Measurements from ENCODE around the gene BMP2K.
"Not testable (repeated sequence)": the region's sequence is repeated elsewhere in the genome, so short reads cannot be mapped to it uniquely, and the experiment has no call there.

BMP2K gene

DNA sequence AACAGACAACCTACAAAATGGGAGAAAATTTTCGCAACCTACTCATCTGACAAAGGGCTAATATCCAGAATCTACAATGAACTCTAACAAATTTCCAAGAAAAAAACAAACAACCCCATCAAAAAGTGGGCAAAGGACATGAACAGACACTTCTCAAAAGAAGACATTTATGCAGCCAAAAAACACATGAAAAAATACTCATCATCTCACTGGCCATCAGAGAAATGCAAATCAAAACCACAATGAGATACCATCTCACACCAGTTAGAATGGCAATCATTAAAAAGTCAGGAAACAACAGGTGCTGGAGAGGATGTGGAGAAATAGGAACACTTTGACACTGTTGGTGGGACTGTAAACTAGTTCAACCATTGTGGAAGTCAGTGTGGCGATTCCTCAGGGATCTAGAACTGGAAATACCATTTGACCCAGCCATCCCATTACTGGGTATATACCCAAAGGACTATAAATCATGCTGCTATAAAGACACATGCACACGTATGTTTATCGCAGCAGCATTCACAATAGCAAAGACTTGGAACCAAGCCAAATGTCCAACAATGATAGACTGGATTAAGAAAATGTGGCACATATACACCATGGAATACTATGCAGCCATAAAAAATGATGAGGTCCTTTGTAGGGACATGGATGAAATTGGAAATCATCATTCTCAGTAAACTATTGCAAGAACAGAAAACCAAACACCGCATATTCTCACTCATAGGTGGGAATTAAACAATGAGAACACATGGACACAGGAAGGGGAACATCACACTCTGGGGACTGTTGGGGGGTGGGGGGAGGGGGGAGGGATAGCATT is 19.7 kb downstream of the BMP2K start:
- not testable (repeated sequence) for DNase-seq

DNA sequence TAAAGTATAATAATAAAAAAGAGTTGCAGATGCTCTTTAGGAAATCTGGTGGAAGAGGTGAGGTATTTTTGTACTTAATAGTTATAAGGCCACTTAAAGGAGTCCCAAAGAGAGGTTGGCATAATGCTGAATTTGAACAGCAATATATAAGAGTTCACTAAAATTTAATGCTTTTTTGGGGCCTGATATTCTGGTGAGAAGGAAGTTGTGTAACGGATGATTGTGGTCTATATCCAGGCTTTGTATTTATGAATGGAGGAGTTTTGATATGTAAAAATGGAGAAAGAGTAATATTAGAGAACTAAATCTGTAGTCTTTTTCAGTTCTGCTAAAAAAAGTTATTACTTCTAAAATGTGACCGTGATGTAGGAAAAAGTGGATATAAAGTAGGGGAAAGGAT is 20.4 kb downstream of the BMP2K start:
- DNase-seq: no peak

DNA sequence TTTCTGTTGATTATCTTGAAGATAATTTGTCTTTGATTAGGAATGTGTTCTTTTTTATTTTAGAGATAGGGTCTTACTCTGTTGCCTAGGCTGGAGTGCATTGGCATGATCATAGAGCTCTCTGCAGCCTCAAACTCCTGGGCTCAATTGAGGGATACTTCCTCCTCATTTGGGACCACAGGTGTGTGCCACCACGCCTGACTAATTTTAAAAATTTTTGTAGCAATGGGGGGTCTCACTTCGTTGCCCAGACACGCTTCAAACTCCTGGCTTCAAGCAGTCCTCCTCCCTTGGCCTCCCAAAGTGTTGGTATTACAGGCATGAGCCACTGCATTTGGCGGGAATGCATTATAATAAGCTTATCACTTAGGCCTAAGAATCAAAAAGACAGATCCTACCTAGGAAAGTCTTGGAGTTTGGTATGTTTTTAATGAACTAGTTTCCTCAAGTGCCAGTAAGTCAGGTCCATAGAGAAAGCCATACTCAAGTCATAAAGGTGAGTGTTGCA is 21.7 kb downstream of the BMP2K start:
- no peak for DNase-seq

DNA sequence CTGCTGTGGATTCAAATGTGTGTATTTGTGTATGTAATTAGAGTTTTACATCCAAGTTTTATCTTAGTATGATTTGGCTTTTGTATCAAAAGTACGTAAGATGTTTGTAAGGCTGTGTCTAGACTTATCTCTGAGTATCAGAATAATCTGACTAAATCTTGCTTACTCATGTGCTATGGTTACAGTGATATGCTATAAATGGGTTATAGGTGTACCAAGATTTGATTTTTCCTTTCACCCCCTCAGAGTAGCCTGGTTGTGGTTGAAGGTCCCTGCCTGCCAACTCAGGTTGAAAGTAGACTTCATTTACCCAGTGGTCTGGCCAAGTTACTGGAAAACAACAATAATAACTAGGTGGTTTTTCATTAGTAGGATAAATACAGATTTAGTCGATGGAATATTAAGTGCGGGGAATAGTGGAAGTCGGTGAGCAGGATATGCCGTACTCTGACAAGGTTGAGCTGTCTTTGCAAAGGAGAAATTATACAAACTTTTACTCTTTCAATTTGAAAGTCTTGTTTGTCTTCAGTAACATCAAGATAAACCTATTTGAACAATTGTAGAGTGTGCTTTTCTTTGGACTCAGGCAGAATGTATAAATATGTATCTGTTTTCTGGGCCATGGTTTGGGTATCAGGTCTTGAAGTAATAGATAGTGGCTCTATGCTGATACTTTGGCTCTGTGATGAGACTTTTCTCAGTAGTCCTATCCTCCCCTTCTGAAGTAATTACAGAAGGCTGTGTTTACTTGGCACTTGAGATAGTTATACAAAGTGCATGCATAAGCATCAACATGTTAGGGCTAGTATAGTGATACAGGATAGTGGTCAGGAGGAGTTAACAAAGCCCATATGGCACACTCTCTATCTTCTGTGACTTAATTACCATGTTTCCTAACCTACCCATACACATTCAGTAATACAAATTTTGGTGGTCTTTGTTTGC is 23.7 kb downstream of the BMP2K start:
- DNase-seq: no peak

DNA sequence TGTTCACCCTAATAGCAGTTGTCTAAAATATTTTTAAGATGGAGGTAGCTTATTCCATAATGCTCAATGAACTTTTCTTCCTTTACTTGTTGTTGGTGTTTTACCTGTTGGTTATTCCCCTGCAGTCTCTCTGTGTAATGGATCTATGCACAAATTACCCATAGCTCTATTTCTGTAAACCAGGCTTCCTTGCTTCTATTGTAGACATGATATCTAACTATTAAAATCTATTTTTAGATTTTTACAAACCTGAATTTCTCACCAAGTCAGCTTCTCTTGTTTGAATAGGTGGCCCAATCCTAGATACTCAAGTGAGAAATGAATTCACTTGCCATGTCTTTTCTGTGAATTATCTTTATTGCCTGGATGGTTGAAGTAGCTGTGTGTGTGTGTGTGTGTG is 24.8 kb downstream of the BMP2K start:
- no peak for DNase-seq

DNA sequence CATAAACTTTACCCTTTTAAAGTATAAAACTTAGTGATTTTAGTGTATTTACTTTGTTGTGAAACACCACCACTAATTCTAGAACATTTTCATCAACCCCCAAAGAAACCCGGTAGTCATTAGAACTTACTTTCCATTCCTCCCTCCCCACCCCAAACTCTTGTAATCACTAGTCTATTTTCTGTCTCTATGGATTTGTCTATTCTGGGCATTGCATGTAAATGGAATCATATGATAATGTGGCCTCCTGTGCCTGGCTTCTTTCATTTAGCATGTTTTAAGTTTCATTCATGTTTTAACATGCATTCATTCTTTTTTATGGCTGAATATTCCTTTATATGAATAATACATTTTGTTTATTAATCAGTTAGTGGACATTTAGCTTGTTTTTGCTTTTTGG is 27.8 kb downstream of the BMP2K start:
- DNase-seq: no peak

DNA sequence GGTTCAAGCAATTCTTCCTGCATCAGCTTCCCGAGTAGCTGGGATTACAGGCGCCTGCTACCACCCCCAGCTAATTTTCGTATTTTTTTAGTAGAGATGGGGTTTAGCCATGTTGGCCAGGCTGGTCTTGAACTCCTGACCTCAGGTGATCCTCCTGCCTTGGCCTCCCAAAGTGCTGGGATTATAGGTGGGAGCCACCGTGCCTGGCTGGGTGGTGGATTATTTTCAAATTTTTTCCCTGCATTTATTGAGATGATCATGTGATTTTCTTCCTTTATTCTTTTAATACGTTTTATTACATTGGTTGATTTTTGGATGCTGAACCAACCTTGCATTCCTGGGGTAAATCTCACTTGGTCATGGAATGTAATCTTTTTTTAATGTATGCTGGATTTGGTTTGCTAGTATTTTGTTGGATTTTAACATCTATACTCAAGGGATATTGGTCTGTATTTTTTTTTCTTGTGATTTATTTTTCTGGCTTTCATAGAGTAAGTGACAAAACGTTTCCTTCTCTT is 30.9 kb downstream of the BMP2K start:
- no peak for DNase-seq

DNA sequence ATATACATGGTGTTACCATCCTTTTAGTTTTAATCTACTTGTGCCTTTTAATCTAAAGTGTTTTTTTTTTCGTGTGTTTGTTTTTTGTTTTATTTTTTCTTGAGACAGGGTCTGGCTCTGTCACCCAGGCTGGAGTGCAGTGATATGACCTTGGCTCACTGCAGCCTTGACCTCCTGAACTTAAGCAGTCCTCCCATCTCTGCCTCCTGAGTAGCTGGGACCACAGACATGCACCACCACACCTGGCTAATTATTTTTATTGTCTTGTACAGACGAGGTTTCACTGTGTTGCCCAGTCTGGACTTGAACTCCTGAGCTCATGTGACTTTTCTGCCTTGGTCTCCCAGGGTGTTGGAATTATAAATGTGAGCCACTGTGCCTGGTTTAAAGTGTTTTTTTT is 33.1 kb downstream of the BMP2K start:
- no peak for DNase-seq

DNA sequence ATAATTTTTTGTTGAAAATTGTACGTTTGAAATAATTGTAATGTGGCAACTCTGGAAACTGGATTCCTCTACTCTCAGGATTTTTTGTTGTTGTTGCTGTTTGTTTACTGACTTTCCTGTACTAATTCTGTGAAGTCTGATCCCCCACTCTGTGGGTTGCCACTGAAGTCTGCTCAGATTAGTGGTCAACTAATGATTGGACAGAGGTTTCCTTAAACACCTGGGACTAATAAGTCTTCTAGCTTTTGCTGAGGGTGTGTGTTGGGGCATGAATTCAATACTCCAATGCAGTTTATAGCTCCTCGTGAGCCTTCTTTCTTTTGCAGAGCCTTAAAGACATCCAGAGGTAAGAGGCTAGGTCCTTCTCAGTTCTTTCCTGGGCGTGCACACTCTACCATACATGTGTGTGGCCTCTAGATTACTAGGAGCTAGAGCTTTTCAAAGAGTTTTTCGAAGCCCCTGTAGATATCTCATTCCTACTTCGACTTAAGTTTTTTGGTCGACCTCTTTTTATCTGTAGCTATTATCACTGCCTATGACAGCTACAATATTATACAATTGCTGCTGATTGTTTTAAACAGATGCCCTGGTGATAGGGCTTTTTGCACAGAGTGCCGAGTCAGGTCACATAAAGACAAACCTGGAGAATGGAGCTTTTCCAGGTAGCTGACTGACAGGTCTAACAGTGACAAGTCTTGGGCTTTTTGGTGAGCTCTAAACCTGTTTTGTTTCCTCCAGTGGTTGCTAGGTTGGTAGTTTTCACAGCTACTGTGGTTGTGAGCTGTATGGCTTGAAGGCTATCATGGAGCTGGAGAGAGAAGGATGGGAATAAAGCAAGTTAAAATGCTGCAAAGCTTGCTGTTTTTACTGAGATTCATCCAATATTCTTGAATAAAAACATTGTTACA is 34.0 kb downstream of the BMP2K start:
- DNase-seq: no peak

DNA sequence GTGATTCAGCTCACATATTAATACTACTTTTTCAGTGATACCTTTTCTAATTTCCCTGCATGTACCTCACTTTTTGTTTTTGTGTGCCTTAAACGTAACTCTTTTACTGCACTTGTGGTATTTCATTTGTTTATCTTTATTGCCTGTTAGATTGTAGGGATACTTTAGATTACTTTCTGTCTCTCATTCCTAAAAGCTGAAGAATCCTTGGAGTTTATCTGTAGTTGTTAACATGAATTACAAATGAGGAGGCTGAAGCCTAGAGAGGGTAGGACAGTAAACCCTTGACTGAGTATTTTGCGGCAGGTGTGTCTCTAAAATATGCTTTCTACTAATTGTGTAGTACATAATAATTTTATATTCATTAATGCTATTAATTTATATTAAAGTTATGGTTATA is 34.9 kb downstream of the BMP2K start:
- DNase-seq: no peak

DNA sequence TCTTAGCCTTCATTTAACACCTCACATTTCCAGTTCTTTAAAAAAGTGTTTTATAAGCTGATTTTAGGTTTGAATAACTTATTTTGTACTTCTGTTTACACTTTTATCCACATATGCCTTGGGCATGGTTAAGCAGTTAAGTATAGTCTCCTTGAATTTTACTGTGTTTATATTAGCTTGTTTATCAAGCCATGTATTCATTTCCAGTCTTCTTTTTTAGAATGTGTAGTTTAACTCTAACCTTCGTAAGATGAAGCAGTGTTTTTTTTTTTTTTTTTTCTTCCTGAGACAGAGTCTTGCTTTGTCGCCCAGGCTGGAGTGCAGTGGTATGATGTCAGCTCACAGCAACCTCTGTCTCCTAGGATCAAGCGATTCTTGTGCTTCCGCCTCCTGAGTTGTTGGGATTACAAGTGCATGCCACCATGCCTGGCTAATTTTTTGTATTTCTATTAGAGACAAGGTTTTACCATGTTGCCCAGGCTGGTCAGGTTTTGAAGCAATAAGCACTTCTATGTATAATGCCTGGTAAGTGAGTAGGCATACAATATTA is 42.5 kb downstream of the BMP2K start:
- no peak for DNase-seq

DNA sequence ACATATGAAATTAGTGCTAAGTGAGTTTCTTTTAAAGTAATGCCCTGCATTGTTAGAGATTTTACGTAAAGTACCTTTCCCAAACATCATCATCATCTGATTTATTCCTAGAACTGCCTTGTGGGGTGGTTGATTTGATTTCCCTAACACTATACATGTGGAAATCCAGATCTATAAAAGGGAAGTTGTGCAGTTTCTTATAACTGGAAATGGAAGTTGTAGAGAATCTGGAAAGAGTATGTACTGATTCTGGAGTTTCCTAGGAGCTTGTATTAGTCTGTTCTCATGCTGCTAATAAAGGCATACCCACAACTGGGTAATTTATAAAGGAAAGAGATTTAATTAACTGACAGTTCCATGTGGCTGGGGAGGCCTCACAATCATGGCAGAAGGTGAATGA is 47.9 kb downstream of the BMP2K start:
- DNase-seq: no peak

DNA sequence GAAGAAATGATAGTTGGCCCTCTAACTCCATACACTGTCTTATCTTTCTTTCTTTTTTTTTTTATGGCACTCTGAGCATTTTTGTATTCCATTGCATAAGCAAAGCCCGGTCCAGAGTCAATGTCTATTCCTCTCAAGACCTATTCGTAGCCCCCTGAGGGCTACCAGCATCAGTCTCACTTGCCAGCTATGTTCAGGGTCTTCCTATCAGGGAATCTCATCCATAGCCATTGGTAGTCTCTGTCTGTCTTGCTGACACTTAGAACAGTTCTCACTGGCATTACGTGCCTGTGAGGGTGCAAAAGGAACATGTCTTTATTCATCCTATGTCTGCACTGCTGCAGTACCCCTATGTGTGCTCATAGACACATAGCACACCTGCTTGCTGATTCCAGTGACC is 51.0 kb downstream of the BMP2K start:
- no peak for DNase-seq

DNA sequence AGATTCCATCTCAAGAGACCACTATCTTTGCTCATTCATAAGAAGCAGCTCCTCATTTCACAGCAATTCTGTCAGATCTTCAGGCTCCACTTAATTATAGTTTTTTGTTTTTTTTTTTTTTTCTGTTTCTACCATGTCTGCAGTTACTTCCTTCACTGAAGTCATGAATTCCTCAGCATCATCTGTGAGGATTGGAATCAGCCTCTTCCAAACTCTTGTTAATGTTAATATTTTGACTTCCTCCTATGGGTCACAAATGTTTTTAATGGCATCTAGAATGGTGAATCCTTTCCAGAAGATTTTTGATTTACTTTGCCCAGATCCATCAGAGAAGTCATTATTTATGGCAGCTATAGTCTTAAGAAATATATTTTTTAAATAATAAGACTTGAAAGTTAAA is 53.1 kb downstream of the BMP2K start:
- no peak for DNase-seq

DNA sequence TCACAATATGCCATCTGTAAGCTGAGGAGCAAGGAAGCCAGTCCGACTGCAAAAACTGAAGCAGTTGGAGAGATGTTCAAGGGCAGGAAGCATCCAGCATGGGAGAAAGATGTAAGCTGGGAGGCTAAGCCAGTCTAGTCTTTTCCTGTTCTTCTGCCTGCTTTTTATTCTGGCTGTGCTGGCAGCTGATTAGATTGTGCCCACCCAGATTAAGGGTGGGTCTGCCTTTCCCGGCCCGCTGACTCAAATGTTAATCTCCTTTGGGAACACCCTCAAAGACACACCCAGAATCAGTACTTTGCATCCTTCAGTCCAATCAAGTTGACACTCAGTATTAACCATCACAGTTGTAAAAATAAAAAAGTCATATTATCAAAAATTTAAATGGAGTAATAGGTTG is 63.5 kb downstream of the BMP2K start:
- not testable (repeated sequence) for DNase-seq

DNA sequence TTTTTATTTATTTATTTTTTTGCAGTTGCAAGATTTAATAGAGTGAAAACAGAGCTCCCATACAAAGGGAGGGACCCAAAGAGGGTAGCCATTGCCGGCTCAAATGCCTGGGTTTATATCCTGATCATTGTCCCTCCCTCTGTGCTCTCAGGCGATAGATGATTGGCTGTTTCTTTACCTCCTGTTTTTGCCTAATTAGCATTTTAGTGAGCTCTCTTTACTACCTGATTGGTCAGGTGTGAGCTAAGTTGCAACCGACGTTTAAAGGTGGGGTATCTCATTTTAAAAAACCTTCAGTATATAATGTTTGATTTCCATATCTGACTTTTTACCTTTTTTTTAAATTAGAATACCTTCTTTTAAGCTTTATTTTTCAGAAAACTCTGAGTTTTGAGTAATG is 64.1 kb downstream of the BMP2K start:
- not testable (repeated sequence) for DNase-seq

DNA sequence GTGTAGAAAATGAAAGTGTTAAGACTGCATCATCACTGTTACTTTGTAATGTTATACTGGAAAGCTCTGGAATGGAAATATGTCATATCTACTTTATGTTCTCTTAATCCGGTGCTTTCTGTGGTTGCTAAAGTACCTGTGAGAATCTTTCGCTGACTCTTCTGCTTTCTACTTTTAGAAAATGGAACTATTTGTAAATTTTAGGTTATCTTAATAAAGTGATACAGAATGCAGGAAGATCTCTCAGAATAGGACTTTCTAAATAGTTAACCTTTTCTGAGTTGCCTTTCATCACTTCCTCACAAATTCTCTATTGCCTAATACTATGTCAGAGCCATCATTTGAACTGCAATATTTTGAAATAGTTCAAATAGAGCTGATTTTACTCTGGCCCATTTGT is 69.3 kb downstream of the BMP2K start:
- no peak for DNase-seq

DNA sequence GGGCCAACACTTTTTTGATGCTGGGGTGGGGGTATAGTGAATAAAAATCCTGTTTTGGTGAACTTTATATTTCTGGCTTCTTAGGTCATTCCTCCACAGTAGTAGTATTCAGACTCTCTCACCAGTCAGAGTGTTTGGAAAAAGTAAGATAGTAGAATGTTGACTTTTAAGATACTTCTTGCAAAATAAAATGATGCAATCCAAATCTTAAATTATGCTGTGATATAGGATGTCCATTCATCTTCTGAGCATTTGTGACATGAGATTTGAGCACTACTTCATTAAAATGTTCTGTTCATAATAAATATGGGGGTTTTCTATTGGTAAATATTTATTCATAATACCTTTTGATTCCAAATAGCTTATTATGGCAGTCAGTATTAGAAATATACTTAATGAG is 70.1 kb downstream of the BMP2K start:
- DNase-seq: no peak

DNA sequence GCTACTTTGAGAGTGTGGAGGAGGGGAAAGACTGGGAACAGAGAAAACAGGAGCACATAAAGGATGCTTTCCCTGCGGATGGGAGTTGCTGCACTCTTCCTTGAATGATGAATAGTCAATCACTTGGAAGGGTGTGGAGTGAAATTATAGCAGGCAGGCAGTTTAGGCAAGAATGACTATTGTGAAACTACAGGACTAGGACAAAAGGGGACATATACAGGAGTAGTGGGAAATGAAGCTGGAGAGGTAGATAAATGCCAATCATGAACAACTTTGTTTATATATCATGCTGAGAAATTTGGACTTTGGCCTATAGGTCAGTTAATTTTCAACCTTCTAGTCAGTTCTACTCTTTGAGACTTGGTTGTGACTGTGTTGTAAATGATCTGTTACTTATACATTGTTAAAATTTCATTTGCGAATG is 86.2 kb downstream of the BMP2K start:
- DNase-seq: no peak

DNA sequence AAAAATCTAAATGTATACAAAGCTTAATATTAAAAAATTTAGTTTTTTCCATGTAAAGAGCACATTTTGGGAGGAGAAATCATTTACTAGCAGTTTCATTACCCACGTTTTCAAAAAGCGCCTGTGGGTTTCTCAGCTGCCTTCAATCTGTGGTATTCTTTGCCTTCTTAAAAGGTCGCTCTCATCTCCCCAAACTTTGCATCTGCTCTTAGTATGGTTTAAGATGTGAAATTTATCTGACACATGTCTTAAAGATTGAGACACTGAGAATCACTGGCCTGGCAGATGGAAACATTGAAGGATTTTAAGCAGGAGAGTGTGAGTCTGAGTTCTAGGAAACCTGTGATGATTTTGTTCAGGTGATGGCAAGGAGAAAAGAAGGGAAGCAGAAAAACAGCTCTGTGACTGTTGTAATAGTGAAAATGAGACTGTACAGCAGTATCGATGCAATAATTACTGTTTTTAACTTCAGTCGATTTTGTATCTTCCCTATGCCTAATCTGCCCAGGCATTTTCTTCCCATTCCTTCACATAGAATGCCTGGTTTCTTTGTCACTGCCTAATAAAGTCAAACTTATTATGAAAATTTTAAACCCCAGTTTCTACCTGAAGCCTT is 87.2 kb downstream of the BMP2K start:
- no peak for DNase-seq

DNA sequence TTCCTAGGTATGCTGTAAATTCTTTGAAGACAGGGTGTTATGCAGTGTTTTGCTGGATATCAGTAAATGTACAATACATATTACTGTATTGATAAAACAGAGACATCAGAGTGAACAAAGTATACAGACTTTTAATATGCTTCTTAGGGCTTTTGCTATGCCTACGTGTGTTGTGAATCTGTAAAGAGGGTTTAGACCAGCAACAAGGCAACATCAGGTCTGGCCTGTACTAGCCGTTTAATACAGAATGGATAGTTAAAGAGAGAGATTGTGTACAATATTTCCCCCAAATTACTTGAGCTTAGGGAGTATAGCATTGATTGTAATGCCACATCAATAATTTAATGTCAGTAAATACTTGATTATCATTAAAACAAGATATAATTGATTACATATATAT is 87.8 kb downstream of the BMP2K start:
- DNase-seq: no peak
